ENCODE measurements around the gene GPBAR1.

GRCh38 chr2:218216336-218216673, 44.5 kb upstream of the GPBAR1 start:
- no peak for TF ChIP-seq POLR2A (IDR thresholded peaks at IDR 0.05)
- TF ChIP-seq CTCF (IDR thresholded peaks at IDR 0.05): no peak
- TF ChIP-seq EP300 (IDR thresholded peaks at IDR 0.05): no peak

All from ovary (tissue), 3 donors.